ENCODE measurements around the gene RBM33. TPM values are rescaled to one million over a fixed set of nuclear protein-coding genes. Genes with fewer than 3 reads are reported as not detected.

The RBM33 gene
- total and polyA plus RNA-seq, 2 of the 8 experiments (the other 6 are each of a cell fraction or from before 2014, with no cell fraction given): 16.5 to 64.6 TPM

GRCh38 chr7:155647302-155647701 lies 2.8 kb downstream of the RBM33 start:
- H2BK120ac ChIP-seq (replicated peaks; ENCODE audit: low read depth, low read length): no peak overlapping the region
- H2BK20ac ChIP-seq (ENCODE audit: low read length): no peak overlapping the region
- no peak for FAIRE-seq
- H2AFZ ChIP-seq (ENCODE audit: low read length): no peak overlapping the region
- no peak overlapping the region for H3K18ac ChIP-seq (ENCODE audit: extremely low read depth, low read length)
- H2BK12ac ChIP-seq (ENCODE audit: low read depth, low read length): no peak overlapping the region
- H4K91ac ChIP-seq (replicated peaks; ENCODE audit: insufficient read length, low read length): no peak overlapping the region
- TF ChIP-seq SIX5 (IDR thresholded peaks at IDR 0.05; ENCODE audit: low read depth, low read length): no peak
- TF ChIP-seq USF2 (IDR thresholded peaks at IDR 0.05; ENCODE audit: low read length): no peak
- no peak for TF ChIP-seq TBP (IDR thresholded peaks at IDR 0.05; ENCODE audit: low read depth, low read length)
- TF ChIP-seq NRF1 (IDR thresholded peaks at IDR 0.05; ENCODE audit: low read depth, low read length): no peak
- no peak for TF ChIP-seq CEBPB (IDR thresholded peaks at IDR 0.05; ENCODE audit: low read depth, low read length)
- no peak for TF ChIP-seq SIRT6 (IDR thresholded peaks at IDR 0.05; ENCODE audit: low read length)
- no peak for TF ChIP-seq TEAD4 (IDR thresholded peaks at IDR 0.05; ENCODE audit: low read depth, low read length)
- no peak for TF ChIP-seq RXRA (IDR thresholded peaks at IDR 0.05; ENCODE audit: insufficient read depth, low read depth, low read length)
- no peak for TF ChIP-seq KDM4A (IDR thresholded peaks at IDR 0.05; ENCODE audit: low read depth, low read length, severe bottlenecking)
- TF ChIP-seq FOSL1 (IDR thresholded peaks at IDR 0.05; ENCODE audit: insufficient read depth, low read depth, low read length): no peak
- no peak for TF ChIP-seq ATF3 (IDR thresholded peaks at IDR 0.05; ENCODE audit: insufficient read depth, low read depth, low read length)
- CTCF ChIA-PET (ENCODE audit: partially characterized antibody): no interaction called here
- POLR2A ChIA-PET (ENCODE audit: partially characterized antibody): interaction anchor here (3.0 kb wide), 1 partner anchor 12 kb away, joined by 10 read pairs; no protein-coding TSS in a partner anchor
- DNase-seq (ENCODE audit: low read depth in 1 of 2, low spot score in 2 of 2): no peak
- H3K36me3 ChIP-seq (ENCODE audit: control insufficient read depth in 2 of 4, insufficient read depth in 4 of 4, low read length in 3 of 4): peaks cover 0 to 24% (median 7%) of the 10 kb centered on the region in 4 experiments; a peak in 4 of 8 replicates
- H2AK5ac ChIP-seq (ENCODE audit: low read depth, low read length): no peak overlapping the region
- no peak overlapping the region for H3K4ac ChIP-seq (replicated peaks; ENCODE audit: insufficient read length, low read depth, low read length)
- H4K20me1 ChIP-seq (replicated peaks in 1 of 2; ENCODE audit: control insufficient read depth in 1 of 2, insufficient read depth in 2 of 2, low read length in 2 of 2): peaks cover 5 to 7% of the 10 kb centered on the region in 2 experiments
- H3K56ac ChIP-seq (replicated peaks; ENCODE audit: insufficient read length, low read depth, low read length): no peak overlapping the region
- no peak overlapping the region for H4K8ac ChIP-seq (ENCODE audit: extremely low read depth, insufficient read depth, low read length)
- no peaks in the 10 kb centered on the region for H3K27me3 ChIP-seq (replicated peaks in 1 of 4; ENCODE audit: control insufficient read depth in 3 of 4, extremely low read depth in 1 of 4, insufficient read depth in 3 of 4, low read length in 3 of 4)
- peaks cover 7% of the 10 kb centered on the region for H3K79me1 ChIP-seq (ENCODE audit: low read depth, low read length)
- no peak overlapping the region for H3K9ac ChIP-seq (replicated peaks in 1 of 4; ENCODE audit: extremely low read depth in 1 of 4, low read depth in 3 of 4, low read length in 3 of 4)
- no peak overlapping the region for H3K23ac ChIP-seq (ENCODE audit: insufficient read length)
- H2BK5ac ChIP-seq (ENCODE audit: low read depth, low read length): no peak overlapping the region
- peaks cover 9% of the 10 kb centered on the region; the same call in 1 of the 2 replicates for H3K23me2 ChIP-seq (ENCODE audit: low read depth, low read length)
- H3K4me3 ChIP-seq (ENCODE audit: extremely low read depth in 1 of 4, insufficient read depth in 2 of 4, low read depth in 3 of 4, low read length in 4 of 4): no peak overlapping the region
- H3K4me2 ChIP-seq (ENCODE audit: insufficient read depth in 1 of 2, low read depth in 2 of 2, low read length in 2 of 2): no peak overlapping the region
- H4K5ac ChIP-seq (ENCODE audit: insufficient read length, low read depth, low read length): no peak overlapping the region
- H3K27ac ChIP-seq (ENCODE audit: low read depth, low read length): no peak overlapping the region
- peaks cover 48 to 79% of the 10 kb centered on the region in 2 experiments for H3K79me2 ChIP-seq (ENCODE audit: control insufficient read depth in 1 of 2, insufficient read depth in 2 of 2, low read length in 2 of 2)
- H3K4me1 ChIP-seq (replicated peaks in 1 of 4; ENCODE audit: control insufficient read depth in 3 of 4, insufficient read depth in 4 of 4, low read length in 3 of 4): peaks cover 0 to 5% (median 2%) of the 10 kb centered on the region in 4 experiments; a peak in 3 of 7 replicates
- H2BK15ac ChIP-seq (ENCODE audit: low read length): no peak overlapping the region
- 99% methylated on average over 5 of the region's 5 CpGs; no CpG with 5 or more reads in 1 of the 2 experiments for WGBS, 2 experiments (ENCODE audit: extremely low coverage in 1 of 2, insufficient coverage in 1 of 2, insufficient read length in 1 of 2, insufficient replicate concordance in 2 of 2, low coverage in 1 of 2, low lambda C conversion rate in 2 of 2, missing lambda C conversion rate in 1 of 2)
- no peak overlapping the region for H3K14ac ChIP-seq (ENCODE audit: insufficient read length)
- H3K9me3 ChIP-seq (ENCODE audit: insufficient read depth in 2 of 2, low read depth in 1 of 2, low read length in 1 of 2): peaks cover 2 to 14% of the 10 kb centered on the region in 2 experiments; a peak in 3 of 4 replicates
